Muscle of leg (tissue), 11 donors: ENCODE results near the gene MCUR1. TPM values are rescaled to one million over a fixed set of nuclear protein-coding genes. Genes with fewer than 3 reads are reported as not detected.
A peak's percentile ranks its signal among the peaks of the same experiment; 100 is the strongest.
"Not testable (repeated sequence)": the region's sequence is repeated elsewhere in the genome, so short reads cannot be mapped to it uniquely, and the experiment has no call there.

Source experiments
- DNase-seq: peaks from one replicate; pipeline ENCODE4 v3.0.0; 2013
- H3K27ac ChIP-seq: one replicate; pipeline ENCODE4 v1.5.1; 2013; ENCODE audit warnings: mild to moderate bottlenecking, low read length, control low read depth
- H3K27me3 ChIP-seq: one replicate; pipeline ENCODE4 v1.6.1; 2013; ENCODE audit warnings: low read length; ENCODE audit not compliant: control insufficient read depth, insufficient read depth
- H3K36me3 ChIP-seq: one replicate; pipeline ENCODE4 v1.6.1; 2013; ENCODE audit warnings: low read length; ENCODE audit not compliant: control insufficient read depth, insufficient read depth
- H3K4me1 ChIP-seq: one replicate; pipeline ENCODE4 v1.6.1; 2013; ENCODE audit warnings: low read length; ENCODE audit not compliant: control insufficient read depth, insufficient read depth
- H3K4me3 ChIP-seq: one replicate; pipeline ENCODE4 v1.5.1; 2013; ENCODE audit warnings: low read length, control low read depth
- H3K9me3 ChIP-seq: replicated peaks from 2 replicates; pipeline ENCODE4 v1.6.1; 2013; ENCODE audit warnings: low read depth, low read length; ENCODE audit not compliant: control insufficient read depth
- WGBS: methylation state at CpG from one replicate; pipeline ENCODE4 v1.1.5; 2013; ENCODE audit warnings: missing lambda C conversion rate; ENCODE audit not compliant: insufficient coverage; 5-methylcytosine and 5-hydroxymethylcytosine counted together
- polyA plus RNA-seq, 8 donors: library from polyadenylated mRNA; unstranded; fragments of 120-200 nt; gene quantifications; one replicate each; pipeline versions ENCODE4 v1.2.1 to v1.2.3, GENCODE V29; 2013; ENCODE audit warnings: inconsistent platforms in 1 of 8, low replicate concordance in 1 of 8; ENCODE audit not compliant: insufficient read length in 8 of 8, insufficient read depth in 1 of 8
- total RNA-seq: library from RNA; stranded (reverse); fragments of 120-200 nt; gene quantifications from one replicate; pipeline ENCODE4 v1.2.4, GENCODE V29; 2013

MCUR1 gene
- total and polyA plus RNA-seq, 9 donors: 16.1 to 32.8 (median 27.4) TPM

- Histone ChIP-seq H3K9me3 (no peaks in the 10 kb centered on the region), H3K36me3 (peaks cover 29% of the 10 kb centered on the region), H3K4me1 (no peaks in the 10 kb centered on the region), H3K27ac (no peak overlapping the region), H3K27me3 (no peaks in the 10 kb centered on the region), H3K4me3 (no peak overlapping the region)
- DNase-seq: no peak
- no CpG with 5 or more reads among the region's 1 CpG for WGBS
These were observed 24.6 kb downstream of the MCUR1 start for GRCh38 chr6:13789746-13790145.

GRCh38 chr6:13788820-13789219 lies 25.5 kb downstream of the MCUR1 start:
- H3K4me3 ChIP-seq: no peak overlapping the region
- H3K4me1 ChIP-seq: no peaks in the 10 kb centered on the region
- H3K27me3 ChIP-seq: no peaks in the 10 kb centered on the region
- WGBS: 80% methylated on average over 1 of the region's 6 CpGs
- H3K36me3 ChIP-seq: peaks cover 25% of the 10 kb centered on the region
- H3K9me3 ChIP-seq: no peaks in the 10 kb centered on the region
- H3K27ac ChIP-seq: no peak overlapping the region
- DNase-seq: no peak

- DNase-seq: peak; percentile 96
- H3K4me1 ChIP-seq: no peaks in the 10 kb centered on the region
- WGBS: 23% methylated on average over 4 of the region's 8 CpGs
- H3K27ac ChIP-seq: peak overlapping the region; percentile 57
- no peaks in the 10 kb centered on the region for H3K9me3 ChIP-seq
- no peaks in the 10 kb centered on the region for H3K27me3 ChIP-seq
- H3K4me3 ChIP-seq: no peak overlapping the region
- peaks cover 16% of the 10 kb centered on the region for H3K36me3 ChIP-seq
These were observed 27.2 kb downstream of the MCUR1 start for GRCh38 chr6:13787137-13787536.

- H3K36me3 ChIP-seq, H3K4me1 ChIP-seq, DNase-seq, H3K4me3 ChIP-seq, H3K9me3 ChIP-seq, H3K27ac ChIP-seq, H3K27me3 ChIP-seq: not testable (repeated sequence)
- 73% methylated on average over 2 of the region's 8 CpGs for WGBS
These were observed 34.2 kb downstream of the MCUR1 start for GRCh38 chr6:13780162-13780561.

DNA sequence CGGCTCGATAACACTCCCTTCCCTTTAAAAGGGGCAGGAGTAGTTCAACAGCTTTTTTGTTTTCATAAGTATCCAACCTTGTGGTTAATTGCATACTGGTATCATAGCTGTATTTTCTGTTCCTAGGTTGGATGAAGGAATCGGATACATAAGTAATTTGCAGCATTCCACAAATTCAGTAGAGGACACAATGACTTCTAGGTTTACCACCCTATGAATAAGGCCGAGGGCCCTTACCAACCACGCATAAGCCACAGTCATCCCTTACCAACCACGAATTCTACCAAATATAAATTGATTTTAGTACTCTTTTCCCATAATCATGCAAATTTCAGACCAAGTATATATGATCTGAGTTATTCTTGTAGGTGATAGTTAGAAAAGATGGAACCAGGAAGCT lies 36.3 kb downstream of the MCUR1 start:
- no peak for DNase-seq
- H3K27me3 ChIP-seq: no peaks in the 10 kb centered on the region
- no peak overlapping the region for H3K27ac ChIP-seq
- H3K9me3 ChIP-seq: no peaks in the 10 kb centered on the region
- H3K4me1 ChIP-seq: no peaks in the 10 kb centered on the region
- H3K36me3 ChIP-seq: no peaks in the 10 kb centered on the region
- WGBS: 100% methylated on average over 1 of the region's 6 CpGs
- no peak overlapping the region for H3K4me3 ChIP-seq

GRCh38 chr6:13776602-13777001 lies 37.8 kb downstream of the MCUR1 start:
- DNase-seq: no peak
- Histone ChIP-seq H3K9me3 (no peaks in the 10 kb centered on the region), H3K36me3 (no peaks in the 10 kb centered on the region), H3K4me1 (no peaks in the 10 kb centered on the region), H3K4me3 (no peak overlapping the region), H3K27me3 (no peaks in the 10 kb centered on the region), H3K27ac (no peak overlapping the region)
- 87% methylated on average over 5 of the region's 9 CpGs for WGBS

DNA sequence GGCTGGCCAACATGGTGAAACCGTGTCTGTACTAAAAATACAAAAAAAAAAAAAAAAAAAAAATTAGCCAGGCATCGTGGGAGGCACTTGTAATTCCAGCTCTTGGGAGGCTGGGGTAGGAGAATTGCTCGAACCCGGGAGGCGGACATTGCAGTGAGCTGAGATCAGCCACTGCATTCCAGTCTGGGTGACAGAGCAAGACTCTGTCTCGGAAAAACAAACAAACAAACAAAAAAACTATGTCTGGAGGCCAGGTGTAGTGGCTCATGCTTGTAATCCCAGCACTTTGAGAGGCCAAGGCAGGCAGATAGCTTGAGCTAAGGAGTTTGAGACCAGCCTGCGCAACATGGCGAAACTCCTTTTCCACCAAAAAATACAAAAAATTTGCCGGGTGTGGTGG lies 38.9 kb downstream of the MCUR1 start:
- not testable (repeated sequence) for H3K4me3 ChIP-seq, H3K36me3 ChIP-seq, H3K27ac ChIP-seq, H3K27me3 ChIP-seq, H3K9me3 ChIP-seq, DNase-seq, H3K4me1 ChIP-seq
- 90% methylated on average over 3 of the region's 9 CpGs for WGBS

DNA sequence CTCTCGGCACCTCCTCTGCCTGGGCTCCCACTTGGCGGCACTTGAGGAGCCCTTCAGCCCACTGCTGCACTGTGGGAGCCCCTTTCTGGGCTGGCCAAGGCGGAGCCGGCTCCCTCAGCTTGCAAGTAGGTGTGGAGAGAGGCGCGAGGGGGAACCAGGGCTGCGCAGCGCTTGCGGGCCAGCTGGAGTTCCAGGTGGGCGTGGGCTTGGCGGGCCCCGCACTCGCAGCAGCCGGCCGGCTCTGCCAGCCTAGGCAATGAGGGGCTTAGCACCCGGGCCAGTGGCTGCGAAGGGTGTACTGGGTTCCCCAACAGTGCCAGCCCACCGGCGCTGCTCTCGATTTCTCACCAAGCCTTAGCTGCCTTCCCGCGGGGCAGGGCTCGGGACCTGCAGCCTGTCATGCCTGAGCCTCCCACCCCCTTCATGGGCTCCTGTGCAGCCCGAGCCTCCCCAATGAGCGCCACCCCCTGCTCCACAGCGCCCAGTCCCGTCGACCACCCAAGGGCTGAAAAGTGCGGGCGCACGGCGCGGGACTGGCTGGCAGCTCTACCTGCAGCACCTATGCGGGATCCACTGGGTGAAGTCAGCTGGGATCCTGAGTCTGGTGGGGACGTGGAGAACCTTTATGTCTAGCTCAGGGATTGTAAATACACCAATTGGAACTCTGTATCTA lies 41.9 kb downstream of the MCUR1 start:
- H3K27me3 ChIP-seq, H3K27ac ChIP-seq, H3K4me3 ChIP-seq, H3K4me1 ChIP-seq, H3K36me3 ChIP-seq, DNase-seq, H3K9me3 ChIP-seq: not testable (repeated sequence)
- 96% methylated on average over 30 of the region's 35 CpGs for WGBS

GRCh38 chr6:13769655-13770053 lies 44.7 kb downstream of the MCUR1 start:
- peaks cover 11% of the 10 kb centered on the region for H3K4me1 ChIP-seq
- H3K27me3 ChIP-seq: no peaks in the 10 kb centered on the region
- no peak overlapping the region for H3K4me3 ChIP-seq
- no peaks in the 10 kb centered on the region for H3K9me3 ChIP-seq
- no peak overlapping the region for H3K27ac ChIP-seq
- DNase-seq: no peak
- no peaks in the 10 kb centered on the region for H3K36me3 ChIP-seq
- WGBS: 81% methylated on average over 22 of the region's 27 CpGs

DNA sequence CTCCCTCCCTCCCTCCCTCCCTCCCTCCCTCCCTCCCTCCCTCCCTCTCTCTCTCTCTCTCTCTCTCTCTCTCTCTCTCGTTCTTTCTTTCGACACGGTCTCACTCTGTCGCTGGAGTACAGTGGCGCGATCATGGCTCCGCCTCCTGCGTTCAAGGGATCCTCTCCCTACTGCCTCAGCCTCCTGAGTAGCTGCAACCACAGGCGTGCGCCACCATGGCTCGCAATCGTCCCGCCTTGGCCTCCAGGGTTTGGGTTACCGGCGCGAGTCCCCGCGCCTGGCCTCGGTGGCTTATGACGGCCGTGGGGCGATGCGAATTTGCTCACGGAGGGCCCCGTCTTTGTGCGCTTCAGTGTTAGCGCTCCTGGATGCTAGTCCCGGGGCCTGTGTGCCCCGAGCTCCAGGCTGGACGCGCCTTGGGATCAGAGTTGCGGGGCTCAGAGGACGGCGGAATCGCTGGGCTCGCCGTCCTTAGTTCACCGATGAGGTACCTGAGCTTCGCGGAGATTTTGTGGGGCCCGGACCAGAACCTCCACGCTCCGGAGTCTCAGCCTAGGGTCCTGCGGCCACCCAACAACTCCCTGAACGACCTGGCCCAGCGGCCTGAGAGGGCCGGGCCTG lies 45.2 kb downstream of the MCUR1 start:
- 96% methylated on average over 42 of the region's 47 CpGs for WGBS

More for the DNA sequence above, 45.2 kb downstream of the MCUR1 start:
- Histone ChIP-seq H3K4me1 (peaks cover 11% of the 10 kb centered on the region), H3K36me3 (no peaks in the 10 kb centered on the region), H3K9me3 (peaks cover under 1% of the 10 kb centered on the region), H3K27ac (no peak overlapping the region), H3K4me3 (no peak overlapping the region), H3K27me3 (no peaks in the 10 kb centered on the region)
- no peak for DNase-seq
